ENCODE data around the gene ANXA5.

The ANXA5 gene

DNA sequence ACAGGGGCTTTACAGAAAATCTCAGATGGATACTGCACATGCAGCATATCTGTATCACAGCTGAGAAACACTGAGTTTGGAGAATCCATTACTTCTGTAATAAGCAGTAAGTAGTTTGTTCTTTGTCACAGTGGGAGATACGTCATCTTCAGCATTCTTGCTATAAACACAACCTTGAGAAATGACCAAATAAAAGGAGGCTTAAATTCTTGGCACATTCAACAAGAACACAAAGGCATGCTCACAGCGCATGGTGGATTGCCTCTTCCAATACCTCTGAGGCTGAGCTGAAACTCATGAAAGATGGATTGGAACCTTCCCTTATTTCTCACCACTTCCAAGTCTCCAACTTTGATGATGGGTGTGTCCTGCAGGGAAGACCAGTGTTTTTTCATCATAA lies 54.5 kb downstream of the ANXA5 start:
- Histone ChIP-seq H3K4me1 (ENCODE audit: control insufficient read depth, insufficient read depth, low read length) (no peaks in the 10 kb centered on the region), H3K27ac (ENCODE audit: low read depth, low read length) (no peak overlapping the region), H3K36me3 (ENCODE audit: control insufficient read depth, insufficient read depth, low read length) (no peaks in the 10 kb centered on the region), H3K27me3 (ENCODE audit: control insufficient read depth, insufficient read depth, low read length) (no peaks in the 10 kb centered on the region), H3K9ac (ENCODE audit: low read length) (no peak overlapping the region), H3K9me3 (ENCODE audit: control insufficient read depth, insufficient read depth, low read depth, low read length) (no peaks in the 10 kb centered on the region), H3K4me3 (ENCODE audit: low read depth, low read length) (no peak overlapping the region)

DNA sequence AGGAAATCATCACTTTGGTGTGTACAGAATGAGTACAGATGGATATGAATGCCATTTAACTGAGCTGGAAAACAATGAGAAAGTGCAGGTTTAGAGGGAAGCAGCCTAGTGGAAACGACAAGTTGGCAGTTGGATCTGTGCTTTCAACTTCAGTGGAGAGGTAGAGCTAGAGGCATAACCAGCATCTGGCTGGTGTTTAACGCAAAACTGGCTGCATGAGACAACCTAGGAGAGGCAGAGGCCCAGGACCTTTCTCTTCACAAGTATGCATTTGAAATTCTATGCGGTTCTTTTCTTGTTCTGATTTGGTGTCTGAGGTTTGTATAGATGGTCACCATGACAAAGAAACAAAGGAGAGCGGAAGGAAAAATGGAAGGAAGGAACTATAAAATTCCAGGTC lies 63.1 kb downstream of the ANXA5 start:
- Histone ChIP-seq H3K9me3 (ENCODE audit: control insufficient read depth, insufficient read depth, low read depth, low read length) (no peaks in the 10 kb centered on the region), H3K9ac (ENCODE audit: low read length) (no peak overlapping the region), H3K36me3 (ENCODE audit: control insufficient read depth, insufficient read depth, low read length) (no peaks in the 10 kb centered on the region), H3K27ac (ENCODE audit: low read depth, low read length) (no peak overlapping the region), H3K4me3 (ENCODE audit: low read depth, low read length) (no peak overlapping the region), H3K27me3 (ENCODE audit: control insufficient read depth, insufficient read depth, low read length) (no peaks in the 10 kb centered on the region), H3K4me1 (ENCODE audit: control insufficient read depth, insufficient read depth, low read length) (peaks cover 5% of the 10 kb centered on the region; the same call in 1 of the 2 replicates)

DNA sequence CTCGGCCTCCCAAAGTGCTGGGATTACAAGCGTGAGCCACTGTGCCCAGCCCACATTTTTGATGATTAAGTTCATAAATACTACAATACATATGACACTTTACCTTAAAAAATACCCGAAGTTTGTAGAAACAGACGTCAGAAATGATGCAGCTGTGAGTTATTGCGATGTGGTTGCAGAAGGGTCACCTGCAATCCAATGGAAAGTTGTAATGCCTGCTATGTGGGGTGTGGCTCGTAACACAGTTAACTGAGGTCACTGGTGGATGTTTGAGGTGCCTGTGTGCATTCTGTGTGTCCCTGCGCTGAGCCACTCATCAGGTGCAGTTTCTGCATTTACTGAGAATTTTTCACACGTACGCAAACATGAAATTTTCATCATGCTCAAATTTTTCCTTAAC lies 64.1 kb downstream of the ANXA5 start:
- Histone ChIP-seq H3K4me1 (ENCODE audit: control insufficient read depth, insufficient read depth, low read length) (peaks cover 5% of the 10 kb centered on the region; the same call in 1 of the 2 replicates), H3K9ac (ENCODE audit: low read length) (no peak overlapping the region), H3K36me3 (ENCODE audit: control insufficient read depth, insufficient read depth, low read length) (no peaks in the 10 kb centered on the region), H3K27ac (ENCODE audit: low read depth, low read length) (no peak overlapping the region), H3K27me3 (ENCODE audit: control insufficient read depth, insufficient read depth, low read length) (no peaks in the 10 kb centered on the region), H3K9me3 (ENCODE audit: control insufficient read depth, insufficient read depth, low read depth, low read length) (no peaks in the 10 kb centered on the region), H3K4me3 (ENCODE audit: low read depth, low read length) (no peak overlapping the region)

Measured in HUES6 (cell line).